Glutamatergic neuron (in vitro differentiated cells): Measurements from ENCODE around the gene SVOPL. TPM values are rescaled to one million over a fixed set of nuclear protein-coding genes. Genes with fewer than 3 reads are reported as not detected.

Experiments used
- DNase-seq: peaks from one replicate; pipeline ENCODE4 v3.0.0; 2022
- H3K27ac Mint-ChIP-seq: one replicate; pipeline ENCODE4 v1.8.0; 2020; ENCODE audit warnings: mild to moderate bottlenecking, mixed read lengths, inconsistent platforms; ENCODE audit not compliant: unreplicated experiment
- H3K27me3 Mint-ChIP-seq: one replicate; pipeline ENCODE4 v1.8.0; 2020; ENCODE audit warnings: mild to moderate bottlenecking, moderate library complexity, mixed read lengths, inconsistent platforms; ENCODE audit not compliant: unreplicated experiment
- H3K36me3 Mint-ChIP-seq: one replicate; pipeline ENCODE4 v1.8.0; 2020; ENCODE audit warnings: mild to moderate bottlenecking, mixed read lengths, inconsistent platforms; ENCODE audit not compliant: unreplicated experiment
- H3K4me1 Mint-ChIP-seq: one replicate; pipeline ENCODE4 v1.8.0; 2020; ENCODE audit warnings: mild to moderate bottlenecking, low read depth, mixed read lengths, inconsistent platforms; ENCODE audit not compliant: unreplicated experiment
- H3K4me3 Mint-ChIP-seq: one replicate; pipeline ENCODE4 v1.8.0; 2020; ENCODE audit warnings: mild to moderate bottlenecking, mixed read lengths, inconsistent platforms; ENCODE audit not compliant: unreplicated experiment
- H3K9me3 Mint-ChIP-seq: one replicate; pipeline ENCODE4 v1.8.0; 2020; ENCODE audit warnings: mild to moderate bottlenecking, moderate library complexity, mixed read lengths, inconsistent platforms; ENCODE audit not compliant: unreplicated experiment
- total RNA-seq: library from RNA; stranded (reverse); fragmentation: NEBNext Ultra II Directional; extraction: Animal tissue kit (Norgen Biotek cat#: 25700); gene quantifications from one replicate; pipeline ENCODE4 v1.2.1, GENCODE V29; 2021; ENCODE audit not compliant: unreplicated experiment
- TF ChIP-seq, protein P1 (sequence below): fragments of 200-600 bp; sonication (generic); IDR thresholded peaks from one replicate; pipeline ENCODE4 v1.5.0; 2021; ENCODE audit not compliant: partially characterized antibody, unreplicated experiment

Gene SVOPL
- total RNA-seq, 1 donor from 2014 or later, result not detected

DNA sequence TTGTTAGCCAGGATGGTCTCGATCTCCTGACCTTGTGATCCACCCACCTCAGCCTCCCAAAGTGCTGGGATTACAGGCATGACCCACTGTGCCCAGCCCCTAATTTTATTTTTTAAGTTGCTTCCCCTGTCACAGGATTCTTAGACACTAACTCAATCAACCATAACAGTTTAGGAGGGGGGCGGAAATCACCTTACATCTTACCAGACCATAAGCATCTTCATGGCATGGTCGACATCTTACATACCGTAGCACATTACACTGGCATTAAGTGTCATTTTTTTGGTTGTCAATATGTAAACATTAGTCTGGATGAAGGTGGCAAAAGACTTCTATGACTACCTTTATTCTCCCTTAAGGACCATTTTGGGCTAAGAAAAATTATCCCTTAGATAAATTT lies 145.5 kb downstream of the SVOPL start:
- Mint-ChIP-seq H3K27me3 (peaks cover 5% of the 10 kb centered on the region), H3K9me3 (peaks cover 11% of the 10 kb centered on the region), H3K4me3 (no peak overlapping the region), H3K36me3 (peaks cover 46% of the 10 kb centered on the region), H3K27ac (no peak overlapping the region), H3K4me1 (no peaks in the 10 kb centered on the region)
- TF ChIP-seq, protein P1, sequence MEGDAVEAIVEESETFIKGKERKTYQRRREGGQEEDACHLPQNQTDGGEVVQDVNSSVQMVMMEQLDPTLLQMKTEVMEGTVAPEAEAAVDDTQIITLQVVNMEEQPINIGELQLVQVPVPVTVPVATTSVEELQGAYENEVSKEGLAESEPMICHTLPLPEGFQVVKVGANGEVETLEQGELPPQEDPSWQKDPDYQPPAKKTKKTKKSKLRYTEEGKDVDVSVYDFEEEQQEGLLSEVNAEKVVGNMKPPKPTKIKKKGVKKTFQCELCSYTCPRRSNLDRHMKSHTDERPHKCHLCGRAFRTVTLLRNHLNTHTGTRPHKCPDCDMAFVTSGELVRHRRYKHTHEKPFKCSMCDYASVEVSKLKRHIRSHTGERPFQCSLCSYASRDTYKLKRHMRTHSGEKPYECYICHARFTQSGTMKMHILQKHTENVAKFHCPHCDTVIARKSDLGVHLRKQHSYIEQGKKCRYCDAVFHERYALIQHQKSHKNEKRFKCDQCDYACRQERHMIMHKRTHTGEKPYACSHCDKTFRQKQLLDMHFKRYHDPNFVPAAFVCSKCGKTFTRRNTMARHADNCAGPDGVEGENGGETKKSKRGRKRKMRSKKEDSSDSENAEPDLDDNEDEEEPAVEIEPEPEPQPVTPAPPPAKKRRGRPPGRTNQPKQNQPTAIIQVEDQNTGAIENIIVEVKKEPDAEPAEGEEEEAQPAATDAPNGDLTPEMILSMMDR, result no peak
- DNase-seq, result no peak

DNA sequence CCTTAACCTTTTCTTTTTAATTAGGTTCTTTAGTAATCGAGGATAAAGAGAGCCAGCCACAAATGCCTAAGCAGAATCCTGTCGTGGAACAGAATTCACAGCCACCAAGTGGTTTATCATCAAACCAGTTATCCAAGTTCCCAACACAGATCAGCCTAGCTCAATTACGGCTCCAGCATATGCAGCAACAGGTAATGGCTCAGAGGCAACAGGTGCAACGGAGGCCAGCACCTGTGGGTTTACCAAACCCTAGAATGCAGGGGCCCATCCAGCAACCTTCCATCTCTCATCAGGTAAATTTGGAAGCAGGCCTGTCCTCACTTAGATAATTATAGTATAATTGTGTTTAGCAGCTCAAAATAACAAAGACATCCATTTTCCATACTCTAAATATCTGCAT lies 146.5 kb downstream of the SVOPL start:
- H3K36me3 Mint-ChIP-seq, result peaks cover 46% of the 10 kb centered on the region
- H3K9me3 Mint-ChIP-seq, result peaks cover 11% of the 10 kb centered on the region
- no peak overlapping the region for H3K4me3 Mint-ChIP-seq
- TF ChIP-seq, protein P1, result no peak
- peaks cover 5% of the 10 kb centered on the region for H3K27me3 Mint-ChIP-seq
- DNase-seq, result no peak
- no peak overlapping the region for H3K27ac Mint-ChIP-seq
- H3K4me1 Mint-ChIP-seq, result no peaks in the 10 kb centered on the region

DNA sequence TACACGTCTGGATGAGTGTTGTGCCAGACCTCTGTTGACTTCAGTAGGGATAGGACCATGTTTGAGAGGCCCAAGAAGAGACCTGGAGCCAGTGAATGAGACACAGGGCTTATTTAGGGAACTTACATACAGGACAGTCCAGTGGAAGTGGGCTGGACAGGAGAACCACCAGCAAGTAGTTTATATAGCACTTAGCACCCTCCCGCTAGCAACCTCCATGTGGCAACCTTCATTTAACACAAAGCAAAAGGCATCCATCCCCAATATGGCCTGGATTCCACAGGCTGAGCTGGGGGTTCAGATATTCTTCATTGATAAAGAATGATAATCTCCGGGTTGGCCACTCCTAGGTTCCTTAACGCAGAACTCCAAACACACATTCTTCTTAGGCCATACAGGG lies 147.4 kb downstream of the SVOPL start:
- Mint-ChIP-seq H3K27ac (no peak overlapping the region), H3K9me3 (peaks cover 11% of the 10 kb centered on the region)

DNA sequence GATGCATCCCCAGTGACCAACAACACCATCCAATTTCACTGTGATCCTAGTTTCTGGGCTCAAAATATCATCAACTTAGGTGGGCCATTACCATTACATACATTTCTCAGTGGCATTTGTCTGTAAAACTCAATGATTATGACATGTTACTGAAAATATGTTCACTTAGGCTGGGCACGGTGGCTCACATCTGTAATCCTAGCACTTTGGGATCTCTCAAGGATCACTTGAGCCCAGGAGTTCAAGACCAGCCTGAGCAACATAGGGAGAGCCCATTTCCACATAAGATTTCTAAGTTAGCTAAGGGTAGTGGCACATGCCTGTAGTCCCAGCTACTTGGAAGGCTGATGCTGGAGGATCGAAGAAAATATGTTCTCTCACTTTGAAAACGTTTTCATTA lies 150.1 kb downstream of the SVOPL start:
- Mint-ChIP-seq H3K27me3 (no peaks in the 10 kb centered on the region), H3K9me3 (peaks cover 2% of the 10 kb centered on the region)
- DNase-seq, result no peak

More for the DNA sequence above, 147.4 kb downstream of the SVOPL start:
- Mint-ChIP-seq H3K4me3 (no peak overlapping the region), H3K4me1 (no peaks in the 10 kb centered on the region), H3K36me3 (peaks cover 45% of the 10 kb centered on the region), H3K27me3 (peaks cover 5% of the 10 kb centered on the region)
- DNase-seq, result no peak
- TF ChIP-seq, protein P1, result no peak

DNA sequence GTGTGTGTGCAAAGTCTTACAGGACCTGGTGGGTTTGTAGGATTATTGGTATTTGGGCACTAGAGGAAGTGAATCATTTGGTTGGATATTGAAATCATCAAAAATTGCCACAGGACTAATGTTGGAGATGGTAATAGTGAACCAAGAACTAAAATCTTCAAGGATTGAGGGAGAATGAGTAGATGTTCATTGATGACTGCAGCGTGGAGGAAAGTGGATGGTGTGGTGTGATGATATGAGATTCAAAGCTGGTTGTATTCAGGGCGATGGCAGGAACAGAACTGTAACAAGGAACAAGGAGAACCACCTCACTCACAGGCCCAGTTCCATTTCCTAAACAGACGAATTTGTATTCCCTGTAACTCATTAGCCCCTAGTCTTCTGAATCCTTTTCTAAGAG lies 150.8 kb downstream of the SVOPL start:
- Mint-ChIP-seq H3K27ac (no peak overlapping the region), H3K27me3 (no peaks in the 10 kb centered on the region), H3K4me3 (no peak overlapping the region), H3K36me3 (peaks cover 11% of the 10 kb centered on the region), H3K4me1 (no peaks in the 10 kb centered on the region), H3K9me3 (peaks cover 2% of the 10 kb centered on the region)
- DNase-seq, result no peak
- TF ChIP-seq, protein P1, result no peak

More for the DNA sequence above, 150.1 kb downstream of the SVOPL start:
- H3K27ac Mint-ChIP-seq, result no peak overlapping the region
- H3K4me1 Mint-ChIP-seq, result no peaks in the 10 kb centered on the region
- TF ChIP-seq, protein P1, result no peak
- no peak overlapping the region for H3K4me3 Mint-ChIP-seq
- peaks cover 18% of the 10 kb centered on the region for H3K36me3 Mint-ChIP-seq
